Glomerular visceral epithelial cell (primary cell): ENCODE data around the gene HYDIN.
"Not testable (repeated sequence)": the region's sequence is repeated elsewhere in the genome, so short reads cannot be mapped to it uniquely, and the experiment has no call there.

Experiments used
- DNase-seq: peaks from one replicate; pipeline ENCODE4 v3.0.0-alpha.2; 2016; ENCODE audit errors: extremely low spot score

HYDIN gene

GRCh38 chr16:70995799-70996198, 234.7 kb downstream of the HYDIN start:
- not testable (repeated sequence) for DNase-seq

GRCh38 chr16:70992511-70992910, 238.0 kb downstream of the HYDIN start:
- not testable (repeated sequence) for DNase-seq

- DNase-seq, result not testable (repeated sequence)
Observed at GRCh38 chr16:70987019-70987715, 243.4 kb downstream of the HYDIN start.

- DNase-seq, result not testable (repeated sequence)
Observed at GRCh38 chr16:70984675-70985074, 245.8 kb downstream of the HYDIN start.

- DNase-seq, result not testable (repeated sequence)
Observed at GRCh38 chr16:70968332-70968731, 262.2 kb downstream of the HYDIN start.

GRCh38 chr16:70960169-70960568, 270.4 kb downstream of the HYDIN start:
- DNase-seq, result not testable (repeated sequence)

- not testable (repeated sequence) for DNase-seq
Observed at GRCh38 chr16:70954922-70955321, 275.6 kb downstream of the HYDIN start.

- DNase-seq, result not testable (repeated sequence)
Observed at GRCh38 chr16:70953824-70954223, 276.7 kb downstream of the HYDIN start.

- not testable (repeated sequence) for DNase-seq
Observed at GRCh38 chr16:70943551-70943950, 287.0 kb downstream of the HYDIN start.

- DNase-seq, result not testable (repeated sequence)
Observed at GRCh38 chr16:70939690-70940359, 290.7 kb downstream of the HYDIN start.

GRCh38 chr16:70936781-70937525, 293.6 kb downstream of the HYDIN start:
- not testable (repeated sequence) for DNase-seq

- DNase-seq, result not testable (repeated sequence)
Observed at GRCh38 chr16:70935325-70935724, 295.2 kb downstream of the HYDIN start.

- DNase-seq, result not testable (repeated sequence)
Observed at GRCh38 chr16:70933746-70934145, 296.8 kb downstream of the HYDIN start.

- DNase-seq, result not testable (repeated sequence)
Observed at GRCh38 chr16:70930757-70931156, 299.8 kb downstream of the HYDIN start.

- DNase-seq, result not testable (repeated sequence)
Observed at GRCh38 chr16:70922164-70922563, 308.4 kb downstream of the HYDIN start.

GRCh38 chr16:70920661-70921060, 309.9 kb downstream of the HYDIN start:
- DNase-seq, result not testable (repeated sequence)

GRCh38 chr16:70888208-70888607, 342.3 kb downstream of the HYDIN start:
- not testable (repeated sequence) for DNase-seq

- not testable (repeated sequence) for DNase-seq
Observed at GRCh38 chr16:70884652-70885051, 345.9 kb downstream of the HYDIN start.

GRCh38 chr16:70882311-70882710, 348.2 kb downstream of the HYDIN start:
- not testable (repeated sequence) for DNase-seq

GRCh38 chr16:70877895-70878294, 352.6 kb downstream of the HYDIN start:
- DNase-seq, result not testable (repeated sequence)

- not testable (repeated sequence) for DNase-seq
Observed at GRCh38 chr16:70876442-70876841, 354.1 kb downstream of the HYDIN start.

GRCh38 chr16:70864698-70865097, 365.8 kb downstream of the HYDIN start:
- DNase-seq, result not testable (repeated sequence)
